Astrocyte of the cerebellum (primary cell): ENCODE results near the gene RANBP1.

Experiments
- DNase-seq: peaks from one replicate; pipeline ENCODE4 v3.0.0-alpha.2; 2011; ENCODE audit warnings: low read depth
- H3K4me3 ChIP-seq: 2 replicates; pipeline ENCODE4 v1.5.1; 2011; ENCODE audit warnings: mild to moderate bottlenecking, low read depth, low read length, moderate library complexity
- CTCF ChIP-seq: IDR thresholded peaks from 2 replicates; pipeline ENCODE4 v1.5.1; 2012; ENCODE audit warnings: low read length, low read depth, moderate library complexity, mild to moderate bottlenecking; ENCODE audit errors: missing control alignments
- in situ Hi-C: cut with HindIII; loops from 2 replicates; pipeline ENCODE4 v1.10.0; 2017; ENCODE audit warnings: low sequenced_read_pairs

Gene RANBP1

GRCh38 chr22:20084547-20085413 is 31.1 kb upstream of the RANBP1 start:
- TF ChIP-seq CTCF = peak; percentile 32
- DNase-seq = no peak
- H3K4me3 ChIP-seq = no peak overlapping the region
- in situ Hi-C loops = no loop called here

- no peak for DNase-seq
- in situ Hi-C loops = no loop called here
- TF ChIP-seq CTCF = no peak
- no peak overlapping the region for H3K4me3 ChIP-seq
These were observed 30.3 kb upstream of the RANBP1 start for GRCh38 chr22:20085651-20086050.

GRCh38 chr22:20086101-20086599 is 29.8 kb upstream of the RANBP1 start:
- TF ChIP-seq CTCF = no peak
- in situ Hi-C loops = no loop called here
- no peak overlapping the region for H3K4me3 ChIP-seq
- DNase-seq = no peak

- no peak for TF ChIP-seq CTCF
- no peak for DNase-seq
- no peak overlapping the region for H3K4me3 ChIP-seq
- in situ Hi-C loops = no loop called here
These were observed 29.1 kb upstream of the RANBP1 start for GRCh38 chr22:20086763-20087162.

- TF ChIP-seq CTCF = no peak
- in situ Hi-C loops = no loop called here
- no peak overlapping the region for H3K4me3 ChIP-seq
- DNase-seq = no peak
These were observed 28.3 kb upstream of the RANBP1 start for GRCh38 chr22:20087319-20088262.

GRCh38 chr22:20088263-20088648 is 27.6 kb upstream of the RANBP1 start:
- no peak for DNase-seq
- no peak overlapping the region for H3K4me3 ChIP-seq
- in situ Hi-C loops = no loop called here

More at GRCh38 chr22:20088263-20088648, 27.6 kb upstream of the RANBP1 start:
- no peak for TF ChIP-seq CTCF
